Esophagus (tissue), 2 donors: ENCODE data around the gene SUSD6. TPM values are rescaled to one million over a fixed set of nuclear protein-coding genes. Genes with fewer than 3 reads are reported as not detected.

ENCODE experiments used
- H3K27ac ChIP-seq, 2 donors: one replicate each; pipeline ENCODE4 v1.5.1; 2013; ENCODE audit warnings: low read depth in 2 of 2, mild to moderate bottlenecking in 2 of 2, inconsistent platforms in 1 of 2, low read length in 1 of 2, moderate library complexity in 1 of 2
- H3K27me3 ChIP-seq, 2 donors: one replicate each; pipeline ENCODE4 v1.6.1; 2013; ENCODE audit warnings: low read length in 2 of 2, control low read depth in 1 of 2, mild to moderate bottlenecking in 1 of 2; ENCODE audit not compliant: insufficient read depth in 2 of 2, control insufficient read depth in 1 of 2
- H3K36me3 ChIP-seq, 2 donors: one replicate each; pipeline ENCODE4 v1.6.1; 2013; ENCODE audit warnings: low read length in 1 of 2; ENCODE audit not compliant: control insufficient read depth in 2 of 2, insufficient read depth in 2 of 2
- H3K4me1 ChIP-seq, 2 donors: one replicate each; pipeline ENCODE4 v1.6.1; 2013; ENCODE audit warnings: low read length in 1 of 2; ENCODE audit not compliant: control insufficient read depth in 2 of 2, insufficient read depth in 2 of 2
- H3K4me3 ChIP-seq, 2 donors: one replicate each; pipeline ENCODE4 v1.5.1; 2013; ENCODE audit warnings: low read length in 2 of 2, mild to moderate bottlenecking in 2 of 2, low read depth in 1 of 2, moderate library complexity in 1 of 2
- H3K9me3 ChIP-seq, 2 donors: one replicate each; pipeline ENCODE4 v1.6.1; 2013; ENCODE audit warnings: mild to moderate bottlenecking in 2 of 2, low read depth in 1 of 2, low read length in 1 of 2, moderate library complexity in 1 of 2; ENCODE audit not compliant: control insufficient read depth in 2 of 2, insufficient read depth in 1 of 2
- WGBS, 2 donors: extraction: QIAGEN DNeasy Blood & Tissue Kit; methylation state at CpG; one replicate each; pipeline ENCODE4 v1.1.7; 2013; 5-methylcytosine and 5-hydroxymethylcytosine counted together
- polyA plus RNA-seq, 2 donors: library from polyadenylated mRNA; stranded (reverse); fragments of 200-250 nt; gene quantifications; one replicate each; pipeline ENCODE4 v1.2.3, GENCODE V29; 2013
- donor health status: healthy with polysubstance abuse.
- donor health status: Bipolar disorder and iron deficiency.

SUSD6 gene
- polyA plus RNA-seq, 2 donors, result 16.2 to 30.3 TPM

- H3K27ac ChIP-seq, result peak overlapping the region in 1 of 2 donors; percentile 40
- H3K4me1 ChIP-seq, result peaks cover 8 to 16% of the 10 kb centered on the region in 2 donors
- no peak overlapping the region for H3K4me3 ChIP-seq
- peaks cover 0 to 2% of the 10 kb centered on the region in 2 donors for H3K36me3 ChIP-seq
- H3K27me3 ChIP-seq, result no peaks in the 10 kb centered on the region
- no peaks in the 10 kb centered on the region for H3K9me3 ChIP-seq
- 61 to 68% methylated on average over 3 of the region's 3 CpGs for WGBS, 2 donors
Measured at GRCh38 chr14:69683971-69684370, 72.6 kb downstream of the SUSD6 start.

GRCh38 chr14:69684461-69685217 lies 73.2 kb downstream of the SUSD6 start:
- Histone ChIP-seq H3K27ac (peak overlapping the region; percentile 67 to 82), H3K4me1 (peaks cover 8 to 16% of the 10 kb centered on the region in 2 donors), H3K4me3 (no peak overlapping the region), H3K27me3 (no peaks in the 10 kb centered on the region), H3K36me3 (peaks cover 0 to 2% of the 10 kb centered on the region in 2 donors), H3K9me3 (no peaks in the 10 kb centered on the region)
- 39 to 43% methylated on average over 6 of the region's 6 CpGs for WGBS, 2 donors

- peak overlapping the region; percentile 67 to 82 for H3K27ac ChIP-seq
- no peaks in the 10 kb centered on the region for H3K27me3 ChIP-seq
- 32 to 43% methylated on average over 3 of the region's 3 CpGs for WGBS, 2 donors
Measured at GRCh38 chr14:69685218-69685616, 73.8 kb downstream of the SUSD6 start.

GRCh38 chr14:69685716-69686115 lies 74.3 kb downstream of the SUSD6 start:
- no peak overlapping the region for H3K4me3 ChIP-seq
- H3K4me1 ChIP-seq, result peaks cover 8 to 16% of the 10 kb centered on the region in 2 donors
- H3K36me3 ChIP-seq, result peaks cover 2 to 3% of the 10 kb centered on the region in 2 donors
- peak overlapping the region; percentile 35 to 52 for H3K27ac ChIP-seq
- no peaks in the 10 kb centered on the region for H3K27me3 ChIP-seq
- H3K9me3 ChIP-seq, result no peaks in the 10 kb centered on the region
- WGBS, 2 donors, result 15 to 16% methylated on average over 6 of the region's 6 CpGs

More at GRCh38 chr14:69685218-69685616, 73.8 kb downstream of the SUSD6 start:
- H3K36me3 ChIP-seq, result peaks cover 2 to 3% of the 10 kb centered on the region in 2 donors
- no peaks in the 10 kb centered on the region for H3K9me3 ChIP-seq
- H3K4me3 ChIP-seq, result no peak overlapping the region
- H3K4me1 ChIP-seq, result peaks cover 8 to 16% of the 10 kb centered on the region in 2 donors

GRCh38 chr14:69687606-69688298 lies 76.4 kb downstream of the SUSD6 start:
- no peak overlapping the region for H3K4me3 ChIP-seq
- H3K4me1 ChIP-seq, result peaks cover 8 to 16% of the 10 kb centered on the region in 2 donors
- 80 to 86% methylated on average over 4 of the region's 4 CpGs for WGBS, 2 donors
- no peaks in the 10 kb centered on the region for H3K27me3 ChIP-seq
- no peak overlapping the region for H3K27ac ChIP-seq
- H3K36me3 ChIP-seq, result peaks cover 3 to 10% of the 10 kb centered on the region in 2 donors
- H3K9me3 ChIP-seq, result no peaks in the 10 kb centered on the region

GRCh38 chr14:69688299-69688649 lies 76.9 kb downstream of the SUSD6 start:
- H3K9me3 ChIP-seq, result no peaks in the 10 kb centered on the region
- peaks cover 3 to 10% of the 10 kb centered on the region in 2 donors for H3K36me3 ChIP-seq
- peaks cover 11 to 17% of the 10 kb centered on the region in 2 donors for H3K4me1 ChIP-seq
- no peak overlapping the region for H3K27ac ChIP-seq
- 72 to 74% methylated on average over 1 of the region's 1 CpG for WGBS, 2 donors
- H3K4me3 ChIP-seq, result no peak overlapping the region
- no peaks in the 10 kb centered on the region for H3K27me3 ChIP-seq

GRCh38 chr14:69690042-69690441 lies 78.6 kb downstream of the SUSD6 start:
- H3K27me3 ChIP-seq, result no peaks in the 10 kb centered on the region
- 93 to 99% methylated on average over 2 of the region's 2 CpGs for WGBS, 2 donors
- no peak overlapping the region for H3K27ac ChIP-seq

GRCh38 chr14:69692594-69692993 lies 81.2 kb downstream of the SUSD6 start:
- Histone ChIP-seq H3K4me3 (no peak overlapping the region), H3K27ac (peak overlapping the region in 1 of 2 donors; percentile 29), H3K9me3 (no peaks in the 10 kb centered on the region), H3K36me3 (peaks cover 3 to 10% of the 10 kb centered on the region in 2 donors), H3K27me3 (no peaks in the 10 kb centered on the region), H3K4me1 (peaks cover 18 to 19% of the 10 kb centered on the region in 2 donors)
- WGBS, 2 donors, result 71 to 81% methylated on average over 1 of the region's 1 CpG

More at GRCh38 chr14:69690042-69690441, 78.6 kb downstream of the SUSD6 start:
- Histone ChIP-seq H3K9me3 (no peaks in the 10 kb centered on the region), H3K4me1 (peaks cover 10 to 16% of the 10 kb centered on the region in 2 donors), H3K36me3 (peaks cover 3 to 10% of the 10 kb centered on the region in 2 donors), H3K4me3 (no peak overlapping the region)

- Histone ChIP-seq H3K4me1 (peaks cover 18 to 19% of the 10 kb centered on the region in 2 donors), H3K9me3 (no peaks in the 10 kb centered on the region), H3K4me3 (no peak overlapping the region), H3K36me3 (peaks cover 3 to 10% of the 10 kb centered on the region in 2 donors), H3K27ac (peak overlapping the region; percentile 29 to 68), H3K27me3 (no peaks in the 10 kb centered on the region)
- WGBS, 2 donors, result 44 to 65% methylated on average over 3 of the region's 3 CpGs
Measured at GRCh38 chr14:69693145-69693544, 81.7 kb downstream of the SUSD6 start.
